OCI-LY1 (cell line): ENCODE measurements around the gene MOB2.

Source experiments
- CTCF ChIP-seq: fragments of 200-600 bp; sonication (generic), shearing (Covaris generic); IDR thresholded peaks from 2 replicates; pipeline ENCODE4 v1.5.1; 2017; ENCODE audit warnings: mild to moderate bottlenecking, antibody characterized with exemption, low read length, moderate library complexity, mixed read lengths
- EZH2 ChIP-seq: fragments of 200-600 bp; sonication (generic), shearing (Covaris generic); IDR thresholded peaks from 2 replicates; pipeline ENCODE4 v1.8.0; 2017; ENCODE audit warnings: borderline replicate concordance, mixed run types, mild to moderate bottlenecking, antibody characterized with exemption, low read length, moderate library complexity, mixed read lengths

GRCh38 chr11:1493650-1494244 is 7.2 kb upstream of the MOB2 start:
- TF ChIP-seq CTCF (no peak), EZH2 (no peak)
